ENCODE results near the gene PSMB4.
"Not testable (repeated sequence)": the region's sequence is repeated elsewhere in the genome, so short reads cannot be mapped to it uniquely, and the experiment has no call there.

Gene PSMB4

DNA sequence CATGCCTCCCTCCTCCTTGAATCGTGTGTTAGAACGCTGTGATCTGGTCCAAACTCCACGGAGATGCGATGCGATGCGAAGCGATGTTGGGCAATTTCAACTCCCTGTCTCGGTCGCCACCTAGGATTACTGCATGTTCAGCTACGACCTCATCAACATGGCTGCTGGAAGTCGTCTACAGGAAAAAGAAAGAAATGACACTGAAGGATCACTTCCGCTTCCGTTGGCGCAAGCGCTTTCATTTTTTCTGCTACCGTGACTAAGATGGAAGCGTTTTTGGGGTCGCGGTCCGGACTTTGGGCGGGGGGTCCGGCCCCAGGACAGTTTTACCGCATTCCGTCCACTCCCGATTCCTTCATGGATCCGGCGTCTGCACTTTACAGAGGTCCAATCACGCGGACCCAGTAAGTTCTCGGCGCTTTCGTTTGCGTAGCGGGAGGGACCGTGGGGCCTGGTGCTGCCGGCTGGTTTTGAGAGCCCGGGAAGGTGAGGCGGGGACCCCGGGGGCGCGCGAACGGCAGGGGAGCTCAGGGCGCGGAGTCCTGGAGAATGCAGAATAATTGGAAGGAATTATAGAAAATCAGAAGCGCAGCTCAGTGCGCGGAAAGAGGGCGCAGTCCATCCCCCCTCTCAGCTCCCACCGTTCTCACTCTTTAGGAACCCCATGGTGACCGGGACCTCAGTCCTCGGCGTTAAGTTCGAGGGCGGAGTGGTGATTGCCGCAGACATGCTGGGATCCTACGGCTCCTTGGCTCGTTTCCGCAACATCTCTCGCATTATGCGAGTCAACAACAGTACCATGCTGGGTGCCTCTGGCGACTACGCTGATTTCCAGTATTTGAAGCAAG, at the start of gene PSMB4:
Gene PSMB4 (plus strand): TSS at position 250 of the 848 bp plus-strand sequence. CDS start 15 bp downstream, at position 265.
- peak; percentile 99 for FAIRE-seq

DNA sequence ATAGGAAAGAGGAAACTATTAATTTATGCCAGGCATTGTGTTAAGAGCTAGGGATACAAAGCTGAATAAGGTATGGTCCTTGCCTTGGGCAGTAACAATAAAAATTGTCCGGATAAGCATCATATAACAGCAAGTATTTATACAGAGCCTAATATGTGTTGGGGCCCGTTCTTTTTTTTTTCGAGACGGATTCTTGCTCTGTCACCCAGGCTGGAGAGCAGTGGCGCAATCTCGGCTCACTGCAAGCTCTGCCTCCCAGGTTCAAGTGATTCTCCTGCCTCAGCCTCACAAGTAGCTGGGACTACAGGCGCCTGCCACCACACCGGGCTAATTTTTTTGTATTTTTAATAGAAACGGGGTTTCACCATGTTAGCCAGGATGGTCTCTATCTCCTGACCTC, 49.0 kb upstream of the PSMB4 start:
- not testable (repeated sequence) for DNase-seq (ENCODE audit: insufficient read length, low spot score); FAIRE-seq

More for the DNA sequence above, at the start of gene PSMB4:
- DNase-seq (ENCODE audit: insufficient read length, low spot score), result peak; percentile 72

DNA sequence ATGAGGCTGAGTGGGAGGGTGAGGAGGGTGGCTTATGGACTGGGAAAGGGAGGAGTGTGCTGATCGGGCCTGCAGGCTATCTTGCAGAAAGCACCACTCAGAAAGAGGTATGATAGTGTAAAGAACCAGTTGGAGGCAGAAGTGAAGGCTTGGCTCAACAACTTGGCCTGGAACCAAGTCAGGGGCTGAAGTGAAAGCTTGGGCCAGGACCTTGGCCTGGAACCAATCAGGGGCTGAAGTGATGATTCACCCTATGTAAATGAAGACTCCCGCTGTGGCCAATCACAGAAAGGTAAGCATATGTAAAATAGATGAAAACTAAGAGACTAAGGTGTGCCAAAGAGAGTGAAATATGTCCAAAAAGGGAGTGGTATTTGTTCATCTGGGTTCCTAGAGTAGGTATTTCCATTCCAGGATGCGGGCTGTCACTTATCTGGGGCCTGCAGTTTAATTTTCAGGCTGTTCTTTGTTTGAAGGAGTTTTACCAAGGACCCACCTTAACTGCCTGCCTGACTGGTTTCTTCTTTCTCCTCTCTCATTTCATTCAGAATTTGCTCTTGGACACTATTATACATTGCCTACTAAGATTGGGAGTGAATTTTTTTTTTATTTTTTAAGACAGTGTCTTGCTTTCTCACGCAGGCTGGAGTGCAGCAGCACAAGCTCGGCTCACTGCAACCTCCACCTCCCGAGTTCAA, 47.2 kb upstream of the PSMB4 start:
- DNase-seq (ENCODE audit: insufficient read length, low spot score), result no peak
- no peak for FAIRE-seq

GRCh38 chr1:151356696-151357095, 42.7 kb upstream of the PSMB4 start:
- FAIRE-seq (no peak), DNase-seq (ENCODE audit: insufficient read length, low spot score) (no peak)

DNA sequence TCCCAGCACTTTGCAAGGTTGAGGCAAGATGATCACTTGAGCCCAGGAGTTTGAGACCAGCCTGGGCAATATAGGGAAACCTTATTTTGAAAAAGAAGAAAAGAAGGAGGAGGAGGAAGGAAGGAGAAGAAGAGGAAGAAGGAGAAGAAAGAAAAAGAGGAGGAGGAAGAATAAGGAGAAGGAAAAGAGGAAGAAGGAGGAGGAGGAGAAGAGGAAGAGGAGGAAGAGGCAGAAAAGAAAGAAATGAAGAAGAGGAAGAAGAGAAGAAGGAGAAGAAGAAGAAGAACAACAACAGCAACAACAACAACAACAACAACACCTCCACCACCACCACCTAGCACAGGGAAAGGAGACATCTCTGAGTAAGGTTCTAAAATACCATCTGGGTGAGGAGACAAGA, 37.5 kb upstream of the PSMB4 start:
- FAIRE-seq, result no peak
- no peak for DNase-seq (ENCODE audit: insufficient read length, low spot score)

- no peak for FAIRE-seq
- DNase-seq (ENCODE audit: insufficient read length, low spot score), result no peak
These were observed 36.8 kb upstream of the PSMB4 start for GRCh38 chr1:151362308-151363155.

- FAIRE-seq (no peak), DNase-seq (ENCODE audit: insufficient read length, low spot score) (no peak)
These were observed 34.4 kb upstream of the PSMB4 start for GRCh38 chr1:151364996-151365395.

GRCh38 chr1:151367658-151368392, 31.5 kb upstream of the PSMB4 start:
- DNase-seq (ENCODE audit: insufficient read length, low spot score) (no peak), FAIRE-seq (no peak)

GRCh38 chr1:151368393-151369301, 30.7 kb upstream of the PSMB4 start:
- DNase-seq (ENCODE audit: insufficient read length, low spot score) (no peak), FAIRE-seq (no peak)

DNA sequence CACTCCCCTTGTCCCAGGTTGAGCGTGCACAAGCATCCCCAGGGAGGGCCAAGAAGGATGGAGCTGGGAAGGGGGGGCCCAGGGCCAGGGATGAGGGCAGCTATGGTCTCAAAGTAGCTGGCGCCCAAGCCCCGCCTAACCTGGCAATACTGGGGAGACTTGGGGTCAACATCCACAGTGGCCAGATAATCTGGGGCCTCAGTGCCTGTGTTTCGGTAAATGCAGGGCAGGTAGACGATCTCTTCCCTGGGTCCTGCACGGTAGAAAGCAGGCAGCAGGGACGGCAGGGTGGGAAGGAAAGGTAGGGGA, 30.1 kb upstream of the PSMB4 start:
- DNase-seq (ENCODE audit: insufficient read length, low spot score) (no peak), FAIRE-seq (no peak)

DNA sequence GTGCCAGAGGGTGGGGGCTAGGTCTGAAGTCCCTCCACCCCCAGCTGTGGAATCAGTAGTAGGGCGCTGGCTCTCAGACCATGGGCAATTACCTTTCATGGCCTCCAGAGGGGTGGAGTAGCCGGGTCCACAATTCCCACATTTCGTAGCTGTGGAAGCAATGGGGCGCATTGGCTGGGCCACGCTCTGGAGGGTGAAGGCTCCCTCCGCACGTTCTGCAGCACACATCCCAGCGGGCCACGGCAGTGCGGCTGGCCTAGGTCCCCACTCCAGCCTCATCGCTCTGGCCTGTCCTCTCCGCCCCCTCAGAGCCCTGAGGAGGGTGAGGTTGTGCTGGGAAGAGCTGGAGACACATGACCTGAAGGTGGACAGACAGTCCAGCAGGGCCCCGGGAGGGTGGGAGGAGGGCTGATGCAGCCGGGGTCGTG, 29.7 kb upstream of the PSMB4 start:
- DNase-seq (ENCODE audit: insufficient read length, low spot score) (no peak), FAIRE-seq (no peak)

DNA sequence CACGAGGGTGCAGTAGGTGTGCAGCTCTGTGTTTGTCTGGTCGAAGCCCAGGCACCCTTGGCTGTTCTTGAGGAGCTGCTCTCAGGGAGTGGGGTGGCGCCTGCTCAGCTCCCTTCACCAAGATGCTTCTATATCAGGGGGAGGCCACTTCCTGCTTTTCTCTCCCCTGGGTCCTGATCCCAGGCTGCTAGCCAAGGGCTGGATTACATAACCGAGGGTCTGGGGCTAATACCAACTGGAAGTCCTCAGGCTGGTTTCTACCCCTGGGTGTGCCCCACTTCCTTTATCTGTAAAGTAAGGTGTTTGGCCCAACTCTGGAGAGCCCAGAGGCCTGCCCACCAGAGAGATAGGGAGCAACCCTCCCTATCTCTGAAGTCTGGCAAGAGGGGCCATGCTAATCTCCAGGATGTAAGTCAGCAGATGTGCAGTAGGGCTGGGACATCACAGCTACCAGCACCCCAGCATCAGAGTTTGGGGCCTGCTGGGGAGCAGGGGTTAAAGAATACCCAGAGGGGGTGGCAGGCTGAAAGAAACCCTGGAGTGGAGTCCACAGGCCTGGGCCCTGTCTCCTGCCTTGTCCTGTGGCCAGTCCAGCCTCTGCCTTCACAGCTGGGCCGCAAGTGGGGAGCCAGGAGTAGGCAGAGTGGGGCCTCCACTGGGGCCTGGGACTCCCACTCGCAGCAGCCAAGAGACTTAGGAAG, 29.0 kb upstream of the PSMB4 start:
- DNase-seq (ENCODE audit: insufficient read length, low spot score) (no peak), FAIRE-seq (no peak)

DNA sequence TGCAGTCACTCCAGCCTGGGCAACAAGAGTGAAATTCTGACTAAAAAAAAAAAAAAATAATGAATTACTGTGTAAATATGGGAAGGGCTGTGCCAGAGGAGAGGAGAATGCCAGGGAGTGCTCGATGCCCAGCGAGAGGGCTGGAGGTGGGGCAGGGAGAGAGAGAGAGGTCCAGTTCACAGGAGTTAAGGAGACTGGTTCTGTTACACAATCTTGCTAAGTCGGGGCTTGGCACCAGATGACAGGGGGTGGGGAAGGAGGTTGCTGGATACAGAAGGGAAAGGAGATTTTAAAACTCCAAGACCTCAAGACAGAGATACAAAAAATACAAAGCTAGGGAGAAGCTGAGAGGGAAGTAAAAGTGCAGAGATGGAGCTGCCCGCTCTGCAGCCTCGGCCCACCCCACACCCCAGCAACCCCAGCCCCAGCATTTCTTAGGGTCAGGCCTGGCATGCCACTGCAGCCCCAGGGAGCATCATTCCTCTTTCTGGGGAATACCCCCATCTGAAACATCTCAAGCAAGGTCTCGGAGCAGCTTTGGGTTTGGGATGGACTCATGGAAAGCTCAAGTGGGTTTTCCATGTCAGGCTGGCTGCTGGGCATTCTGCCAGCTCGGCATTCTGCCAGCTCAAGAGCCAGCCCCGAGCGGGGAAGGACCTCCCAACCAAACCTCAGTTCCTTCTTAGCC, 27.9 kb upstream of the PSMB4 start:
- no peak for FAIRE-seq
- DNase-seq (ENCODE audit: insufficient read length, low spot score), result no peak

GRCh38 chr1:151372058-151372934, 27.1 kb upstream of the PSMB4 start, which contains the start of gene SELENBP1:
SELENBP1 (minus strand) TSS chr1:151372705; CDS start chr1:151372641, 64 bp downstream.
- FAIRE-seq (no peak), DNase-seq (ENCODE audit: insufficient read length, low spot score) (no peak)

- DNase-seq (ENCODE audit: insufficient read length, low spot score), result no peak
- FAIRE-seq, result no peak
These were observed 26.2 kb upstream of the PSMB4 start for GRCh38 chr1:151373196-151373595.

GRCh38 chr1:151377150-151377884, 22.1 kb upstream of the PSMB4 start:
- no peak for FAIRE-seq
- DNase-seq (ENCODE audit: insufficient read length, low spot score), result no peak

DNA sequence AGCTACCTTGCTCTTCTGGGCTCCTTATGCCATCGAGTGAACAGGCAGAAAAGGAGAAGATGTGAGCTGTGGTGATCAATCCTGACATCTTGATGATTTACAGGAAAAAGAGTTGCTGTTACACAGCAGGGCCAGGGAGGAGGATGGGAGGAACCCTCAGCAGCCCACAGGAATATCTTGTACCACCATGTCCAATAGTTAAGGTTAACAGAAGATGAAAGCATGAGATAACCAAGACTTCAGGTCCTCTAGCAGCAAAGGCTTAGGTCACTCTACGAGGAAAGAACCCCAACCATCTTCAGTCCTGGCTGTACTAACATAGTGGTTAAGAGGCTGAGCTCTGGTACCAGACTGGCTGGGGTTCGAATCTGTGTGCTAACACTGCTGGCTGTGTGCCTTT, 14.8 kb upstream of the PSMB4 start:
- FAIRE-seq (no peak), DNase-seq (ENCODE audit: insufficient read length, low spot score) (no peak)

All from GM19239 (cell line).